Activated CD4-positive, alpha-beta T cell treated with anti-CD3 and anti-CD28 coated beads, Interleukin-2, amount 50 U/mL, for 4 hours (primary cell): ENCODE measurements around the gene COQ8B.
"Not testable (repeated sequence)": the region's sequence is repeated elsewhere in the genome, so short reads cannot be mapped to it uniquely, and the experiment has no call there.

Source experiments
- DNase-seq, 2 experiments: peaks; one replicate each; pipeline ENCODE4 v3.0.0-alpha.2; 2020

The COQ8B gene

GRCh38 chr19:40663695-40664692 lies 52.7 kb downstream of the COQ8B start:
- peak in 1 of 2 experiments; percentile 6 for DNase-seq

DNA sequence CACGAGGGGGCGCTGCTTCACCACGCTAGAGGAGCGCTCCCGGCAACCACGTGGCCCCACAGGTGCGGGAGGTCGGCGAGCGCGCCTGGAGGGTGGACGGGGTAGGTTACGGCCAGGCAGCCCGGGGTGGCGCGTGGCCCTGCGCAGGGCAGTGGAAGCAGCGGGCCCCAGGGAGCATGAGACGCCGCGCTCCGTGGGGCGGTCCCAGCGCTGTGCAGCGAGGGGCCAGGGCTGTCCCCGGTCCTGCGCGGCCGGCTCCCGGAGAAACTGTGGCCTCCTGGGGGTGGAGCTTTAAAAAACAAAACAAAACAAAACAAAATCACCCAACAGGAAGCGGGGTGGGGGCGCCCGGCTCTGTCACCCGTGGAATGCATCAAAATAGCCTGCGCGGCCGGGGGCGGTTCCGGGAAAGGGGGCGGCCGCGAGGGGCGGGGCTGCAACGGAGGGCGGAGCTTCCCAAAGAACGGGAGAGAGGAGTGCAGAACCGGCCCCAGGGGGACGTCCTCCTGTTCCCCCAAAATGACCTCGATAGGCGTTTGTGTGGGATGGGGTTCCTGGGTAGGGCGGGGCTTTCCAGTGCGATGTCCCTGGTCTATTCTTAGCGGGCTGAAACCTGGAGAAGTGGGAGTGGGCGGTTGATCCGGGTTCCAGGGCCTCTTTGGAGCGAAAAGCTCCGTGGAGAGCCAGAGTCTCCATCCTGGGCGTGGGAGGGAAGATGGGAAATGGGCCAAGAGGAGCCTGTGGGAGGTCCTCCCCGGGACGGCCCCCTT lies 53.6 kb downstream of the COQ8B start:
- peak; percentile 90 to 92 for DNase-seq

GRCh38 chr19:40661616-40662015 lies 55.1 kb downstream of the COQ8B start:
- no peak for DNase-seq

GRCh38 chr19:40659566-40659965 lies 57.1 kb downstream of the COQ8B start:
- DNase-seq: no peak

GRCh38 chr19:40659116-40659515 lies 57.6 kb downstream of the COQ8B start:
- DNase-seq: no peak

DNA sequence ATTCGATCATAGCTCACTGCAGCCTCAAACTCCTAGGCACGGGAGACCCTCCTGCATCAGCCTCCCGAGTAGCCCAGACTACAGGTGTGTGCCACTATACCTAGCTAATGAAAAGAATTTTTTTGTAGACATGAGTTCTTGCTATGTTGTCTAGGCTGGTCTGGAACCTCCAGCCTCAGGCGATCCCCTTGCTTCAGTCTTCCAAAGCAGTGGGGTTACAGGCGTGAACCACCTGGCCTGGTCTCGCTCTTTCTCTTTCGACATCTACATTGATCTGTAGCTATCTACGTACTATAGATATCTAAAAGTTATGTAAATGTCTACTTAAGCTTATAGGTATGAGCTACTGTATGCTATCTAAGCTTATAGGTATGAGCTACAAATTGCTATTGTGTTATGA lies 58.7 kb downstream of the COQ8B start:
- DNase-seq: no peak

DNA sequence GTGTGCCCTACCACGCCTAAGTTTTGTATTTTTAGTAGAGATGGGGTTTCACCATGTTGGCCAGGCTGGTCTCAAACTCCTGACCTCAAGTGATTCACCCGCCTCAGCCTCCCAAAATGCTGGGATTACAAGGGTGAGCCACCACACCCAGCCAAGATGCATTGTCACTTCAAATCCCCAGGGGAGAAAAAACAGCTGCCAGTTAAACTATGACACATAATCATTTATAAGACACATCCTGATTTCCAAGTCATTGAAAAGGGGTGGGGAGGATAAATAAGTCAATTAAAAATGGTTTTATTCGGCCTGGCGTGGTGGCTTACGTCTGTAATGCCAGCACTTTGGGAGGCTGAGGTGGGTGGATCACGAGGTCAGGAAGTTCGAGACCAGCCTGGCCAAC lies 61.0 kb downstream of the COQ8B start:
- DNase-seq: not testable (repeated sequence)

DNA sequence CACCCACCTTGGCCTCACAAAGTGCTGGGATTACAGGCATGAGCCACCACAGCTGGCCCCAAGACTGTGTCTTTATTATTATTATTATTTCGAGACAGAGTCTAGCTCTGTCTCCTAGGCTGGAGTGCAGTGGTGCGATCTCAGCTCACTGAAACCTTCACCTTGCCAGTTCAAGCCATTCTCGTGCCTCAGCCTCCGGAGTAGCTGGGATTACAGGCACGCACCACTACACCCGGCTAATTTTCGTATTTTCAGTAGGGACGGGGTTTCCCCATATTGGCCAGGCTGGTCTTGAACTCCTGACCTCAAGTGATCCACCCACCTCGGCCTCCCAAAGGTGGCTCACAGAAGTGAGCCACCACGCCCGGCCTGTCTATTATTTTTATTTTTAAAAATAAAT lies 64.4 kb downstream of the COQ8B start:
- DNase-seq: not testable (repeated sequence)

DNA sequence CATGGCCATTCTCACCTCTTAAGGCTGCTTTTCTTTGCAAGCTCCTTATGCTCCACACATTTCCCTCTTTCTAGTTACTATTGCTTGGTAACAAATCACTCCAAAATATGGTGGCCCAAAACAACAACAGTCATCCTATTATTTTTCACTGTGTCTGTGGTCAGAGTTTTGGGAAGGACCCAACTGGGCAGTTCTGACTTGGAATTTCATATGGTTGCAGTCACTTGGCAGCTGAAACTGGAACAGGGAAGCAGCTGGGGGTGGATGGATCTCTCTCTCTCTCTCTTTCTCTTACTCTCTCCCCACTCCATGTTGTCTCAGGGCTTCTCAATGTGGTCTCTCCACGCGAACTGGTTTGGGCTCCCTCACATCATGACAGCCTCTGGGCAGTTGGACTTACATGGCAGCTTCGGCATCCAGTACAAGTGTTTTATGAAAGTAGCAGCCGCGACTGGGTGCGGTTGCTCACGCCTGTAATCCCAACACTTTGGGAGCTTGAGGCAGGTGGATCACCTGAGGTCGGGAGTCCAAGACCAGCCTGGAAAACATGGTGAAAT lies 65.9 kb downstream of the COQ8B start:
- no peak for DNase-seq

GRCh38 chr19:40649903-40650675 lies 66.6 kb downstream of the COQ8B start:
- not testable (repeated sequence) for DNase-seq

DNA sequence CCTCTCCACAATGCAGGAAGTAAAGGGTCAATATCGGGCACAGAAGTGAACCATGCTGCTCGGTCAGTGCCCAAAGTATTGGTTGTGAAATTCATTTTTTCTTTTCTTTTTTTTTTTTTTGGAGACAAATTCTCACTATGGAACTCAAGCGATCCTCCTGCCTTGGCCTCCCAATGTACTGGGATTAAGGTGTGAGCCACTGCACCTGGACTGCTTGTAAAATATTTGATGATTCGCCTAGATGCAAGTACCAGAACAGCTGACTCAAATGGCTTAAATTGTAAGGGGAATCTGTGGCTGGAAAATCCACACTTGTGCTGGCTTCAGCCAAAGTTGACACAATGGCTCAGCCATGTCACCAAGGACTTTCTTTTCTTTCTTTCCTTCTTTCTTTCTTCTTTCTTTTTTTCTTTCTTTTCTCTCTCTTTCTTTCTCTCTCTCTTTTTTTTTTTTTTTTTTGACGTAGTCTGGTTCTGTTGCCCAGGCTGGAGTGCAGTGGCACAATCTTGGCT lies 69.9 kb downstream of the COQ8B start:
- no peak for DNase-seq

- no peak for DNase-seq
These were observed 73.9 kb downstream of the COQ8B start for GRCh38 chr19:40642757-40643305.

DNA sequence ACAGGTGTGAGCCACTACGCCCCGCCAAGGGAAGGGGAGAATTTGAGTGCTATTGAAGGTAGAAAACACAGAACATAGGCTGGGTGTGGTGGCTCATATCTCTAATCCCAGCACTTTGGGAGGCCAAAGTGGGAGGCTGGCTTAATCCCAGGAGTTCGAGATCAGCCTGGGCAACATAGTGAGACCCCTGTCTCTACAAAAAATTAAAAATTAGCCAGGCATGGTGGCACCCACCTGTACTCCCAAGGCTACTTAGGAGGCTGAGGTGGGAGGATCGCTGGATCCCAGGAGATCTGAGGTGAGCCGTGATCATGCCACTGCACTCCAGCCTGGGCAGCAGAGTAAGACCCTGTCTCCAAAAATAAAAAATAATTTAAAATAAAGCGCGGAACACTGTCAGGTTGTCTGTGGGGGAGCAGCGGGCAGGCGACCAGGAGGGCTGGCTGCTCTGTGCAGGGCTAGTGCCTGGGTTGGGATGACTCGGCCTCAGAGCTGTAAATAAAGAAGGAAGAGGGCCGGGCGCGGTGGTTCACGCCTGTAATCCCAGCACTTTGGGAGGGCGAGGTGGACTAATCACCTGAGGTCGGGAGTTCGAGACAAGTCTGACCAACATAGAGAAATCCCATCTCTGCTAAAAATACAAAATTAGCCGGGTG lies 74.5 kb downstream of the COQ8B start:
- no peak for DNase-seq
